HFF-Myc (cell line): ENCODE results near the gene RERE.

Source experiments
- DNase-seq: peaks from one replicate; pipeline ENCODE4 v3.0.0-alpha.2; 2011; ENCODE audit warnings: low read depth; ENCODE audit errors: extremely low read depth
- H3K4me3 ChIP-seq: replicated peaks from 2 replicates; pipeline ENCODE4 v1.5.1; 2011; ENCODE audit warnings: low read depth, mild to moderate bottlenecking, control low read depth, low read length
- CTCF ChIP-seq: IDR thresholded peaks from 2 replicates; pipeline ENCODE4 v1.5.1; 2012; ENCODE audit warnings: mild to moderate bottlenecking, low read depth, low read length, control low read depth; ENCODE audit errors: missing control alignments

The RERE gene

GRCh38 chr1:8342325-8342724 lies 475.1 kb downstream of the RERE start:
- TF ChIP-seq CTCF, result no peak
- DNase-seq, result peak; percentile 83
- no peak overlapping the region for H3K4me3 ChIP-seq

GRCh38 chr1:8340448-8340847 lies 477.0 kb downstream of the RERE start:
- no peak for TF ChIP-seq CTCF
- H3K4me3 ChIP-seq, result no peak overlapping the region
- no peak for DNase-seq

- no peak for TF ChIP-seq CTCF
- no peak overlapping the region for H3K4me3 ChIP-seq
- DNase-seq, result no peak
Observed at GRCh38 chr1:8339203-8339600, 478.2 kb downstream of the RERE start.

GRCh38 chr1:8338526-8339202 lies 478.8 kb downstream of the RERE start:
- H3K4me3 ChIP-seq, result no peak overlapping the region
- no peak for TF ChIP-seq CTCF
- DNase-seq, result no peak

GRCh38 chr1:8337776-8338525 lies 479.5 kb downstream of the RERE start:
- H3K4me3 ChIP-seq, result no peak overlapping the region
- TF ChIP-seq CTCF, result no peak
- no peak for DNase-seq

GRCh38 chr1:8335246-8335645 lies 482.2 kb downstream of the RERE start:
- no peak overlapping the region for H3K4me3 ChIP-seq
- no peak for TF ChIP-seq CTCF
- no peak for DNase-seq
